Activated naive CD4-positive, alpha-beta T cell treated with anti-CD3 and anti-CD28 coated beads, Interleukin-2, amount 50 U/mL, for 16 hours (primary cell): Measurements from ENCODE around the gene RGN.
"Not testable (repeated sequence)": the region's sequence is repeated elsewhere in the genome, so short reads cannot be mapped to it uniquely, and the experiment has no call there.

ENCODE experiments used
- DNase-seq: peaks from one replicate; pipeline ENCODE4 v3.0.0-alpha.2; 2020

RGN gene

GRCh38 chrX:47124466-47124865 is 46.2 kb downstream of the RGN start:
- DNase-seq, result not testable (repeated sequence)

- DNase-seq, result peak; percentile 86
Measured at GRCh38 chrX:47129157-47129898, 51.1 kb downstream of the RGN start.

GRCh38 chrX:47129899-47130358 is 51.7 kb downstream of the RGN start:
- no peak for DNase-seq

- no peak for DNase-seq
Measured at GRCh38 chrX:47133493-47133892, 55.2 kb downstream of the RGN start.

GRCh38 chrX:47135650-47136049 is 57.4 kb downstream of the RGN start:
- DNase-seq, result not testable (repeated sequence)

GRCh38 chrX:47138171-47138570 is 59.9 kb downstream of the RGN start:
- DNase-seq, result no peak
